Measurements from ENCODE around the gene GRID2IP.
"Not testable (repeated sequence)": the region's sequence is repeated elsewhere in the genome, so short reads cannot be mapped to it uniquely, and the experiment has no call there.

Gene GRID2IP

DNA sequence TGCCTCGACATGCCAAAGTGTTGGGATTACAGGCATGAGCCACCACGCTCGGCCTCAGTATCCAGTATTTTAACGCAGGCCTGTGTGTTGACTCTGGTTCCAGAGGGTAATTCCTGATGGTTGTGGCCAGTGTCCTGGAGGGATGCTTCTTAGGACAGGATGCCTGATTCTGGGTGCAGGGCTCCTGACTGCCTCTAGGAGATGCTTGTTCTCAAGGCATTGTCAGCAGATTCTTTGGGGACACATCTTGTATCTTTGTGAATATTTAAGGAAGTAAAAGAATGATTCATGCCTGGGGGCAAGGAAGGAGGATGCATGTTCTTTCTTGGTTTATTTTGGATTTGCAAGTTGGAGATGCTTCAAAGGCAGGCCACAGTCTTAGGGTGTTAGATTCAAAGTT is 28.2 kb upstream of the GRID2IP start:
- DNase-seq (ENCODE audit: low spot score) = no peak
- TF ChIP-seq, protein P1, sequence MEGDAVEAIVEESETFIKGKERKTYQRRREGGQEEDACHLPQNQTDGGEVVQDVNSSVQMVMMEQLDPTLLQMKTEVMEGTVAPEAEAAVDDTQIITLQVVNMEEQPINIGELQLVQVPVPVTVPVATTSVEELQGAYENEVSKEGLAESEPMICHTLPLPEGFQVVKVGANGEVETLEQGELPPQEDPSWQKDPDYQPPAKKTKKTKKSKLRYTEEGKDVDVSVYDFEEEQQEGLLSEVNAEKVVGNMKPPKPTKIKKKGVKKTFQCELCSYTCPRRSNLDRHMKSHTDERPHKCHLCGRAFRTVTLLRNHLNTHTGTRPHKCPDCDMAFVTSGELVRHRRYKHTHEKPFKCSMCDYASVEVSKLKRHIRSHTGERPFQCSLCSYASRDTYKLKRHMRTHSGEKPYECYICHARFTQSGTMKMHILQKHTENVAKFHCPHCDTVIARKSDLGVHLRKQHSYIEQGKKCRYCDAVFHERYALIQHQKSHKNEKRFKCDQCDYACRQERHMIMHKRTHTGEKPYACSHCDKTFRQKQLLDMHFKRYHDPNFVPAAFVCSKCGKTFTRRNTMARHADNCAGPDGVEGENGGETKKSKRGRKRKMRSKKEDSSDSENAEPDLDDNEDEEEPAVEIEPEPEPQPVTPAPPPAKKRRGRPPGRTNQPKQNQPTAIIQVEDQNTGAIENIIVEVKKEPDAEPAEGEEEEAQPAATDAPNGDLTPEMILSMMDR (IDR thresholded peaks at IDR 0.05) = no peak
- H3K4me3 ChIP-seq = no peak overlapping the region
- no peak overlapping the region for H3K27ac ChIP-seq

DNA sequence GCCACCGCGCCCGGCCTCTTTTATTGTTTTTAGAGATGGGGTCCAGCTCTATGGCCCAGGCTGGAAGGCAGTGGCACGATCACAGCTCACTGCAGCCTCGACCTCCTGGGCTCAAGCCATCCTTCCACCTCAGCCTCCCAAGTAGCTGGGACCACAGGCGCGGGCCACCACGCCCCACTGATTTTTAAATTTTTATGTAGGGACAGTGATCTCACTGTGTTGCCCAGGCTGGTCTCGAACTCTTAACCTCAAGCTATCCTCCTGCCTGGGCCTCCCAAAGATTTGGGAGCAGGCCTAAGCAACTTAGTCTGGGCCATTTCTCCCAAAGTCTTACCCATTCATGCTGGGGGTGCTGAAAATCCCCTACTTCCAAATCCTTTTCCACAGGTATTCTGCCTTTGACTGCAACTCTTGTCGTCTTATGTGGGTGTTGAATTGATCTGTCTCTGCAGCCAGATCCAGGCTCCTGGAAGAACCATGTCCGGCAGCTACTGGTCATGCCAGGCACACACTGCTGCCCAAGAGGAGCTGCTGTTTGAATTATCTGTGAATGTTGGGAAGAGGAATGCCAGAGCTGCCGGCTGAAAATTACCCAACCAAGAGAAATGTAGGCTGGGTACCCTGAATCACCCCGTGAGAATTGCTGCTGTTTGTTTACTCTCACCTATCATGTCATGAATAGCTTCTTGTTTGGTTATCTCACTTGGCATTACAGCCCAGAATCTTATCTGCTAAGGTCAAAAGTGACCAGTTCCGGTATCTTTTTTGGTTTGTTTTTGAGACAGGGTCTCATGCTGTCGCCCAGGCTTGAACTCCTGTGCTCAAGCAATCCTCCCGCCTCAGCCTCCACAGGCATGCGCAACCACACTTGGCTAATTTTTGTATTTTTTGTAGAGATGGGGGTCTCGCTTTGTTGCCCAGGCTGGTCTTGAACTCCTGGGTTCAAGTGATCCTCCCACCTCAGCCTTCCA is 27.1 kb upstream of the GRID2IP start:
- Histone ChIP-seq H3K27ac (peak overlapping the region; percentile 85 to 95), H3K4me3 (peak overlapping the region; percentile 80)
- DNase-seq (ENCODE audit: low spot score) = no peak
- TF ChIP-seq, protein P1 (IDR thresholded peaks at IDR 0.05) = no peak

DNA sequence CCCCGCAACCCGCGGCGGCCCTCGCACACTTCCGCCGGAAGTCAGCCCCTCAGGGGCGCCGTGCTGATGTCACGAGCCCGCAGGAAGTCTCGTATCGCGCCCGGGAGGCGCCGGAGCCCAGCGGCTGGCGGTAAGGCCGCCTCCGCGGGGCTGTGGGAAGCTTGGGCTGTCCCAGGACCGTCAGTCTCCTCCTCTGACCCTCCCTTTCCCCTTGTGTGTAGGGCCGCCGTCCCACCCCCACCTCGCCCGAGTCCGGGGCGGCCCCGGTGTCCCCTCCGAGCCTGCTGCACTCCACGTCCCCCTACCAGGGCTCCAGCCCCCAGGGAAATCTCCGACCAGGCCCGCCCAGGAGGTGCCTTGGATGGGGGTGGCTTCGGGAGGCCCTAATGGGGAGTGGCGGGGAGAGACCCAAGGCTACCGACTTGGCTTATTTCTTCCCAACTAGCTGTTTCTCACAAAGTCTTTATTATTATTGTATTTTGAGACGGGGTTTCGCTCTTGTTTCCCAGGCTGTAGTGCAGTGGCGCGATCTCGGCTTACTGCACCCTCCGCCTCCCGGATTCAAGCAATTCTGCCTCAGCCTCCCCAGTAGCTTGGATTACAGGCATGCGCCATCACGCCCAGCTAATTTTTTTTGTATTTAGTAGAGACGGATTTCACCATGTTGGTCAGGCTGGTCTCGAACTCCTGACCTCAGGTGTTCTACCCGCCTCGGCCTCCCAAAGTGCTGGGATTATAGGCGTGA is 26.3 kb upstream of the GRID2IP start, which contains the start of gene ZDHHC4:
Gene ZDHHC4 (plus strand): TSS at position 86 of the 745 bp plus-strand sequence. CDS start 3,108 bp downstream, outside the sequence.
- H3K27ac ChIP-seq = peak within 1 kb of the TSS; percentile 85 to 95
- TF ChIP-seq, protein P1 (IDR thresholded peaks at IDR 0.05) = no peak
- H3K4me3 ChIP-seq = peak within 1 kb of the TSS; percentile 80
- DNase-seq (ENCODE audit: low spot score) = peak; percentile 91

DNA sequence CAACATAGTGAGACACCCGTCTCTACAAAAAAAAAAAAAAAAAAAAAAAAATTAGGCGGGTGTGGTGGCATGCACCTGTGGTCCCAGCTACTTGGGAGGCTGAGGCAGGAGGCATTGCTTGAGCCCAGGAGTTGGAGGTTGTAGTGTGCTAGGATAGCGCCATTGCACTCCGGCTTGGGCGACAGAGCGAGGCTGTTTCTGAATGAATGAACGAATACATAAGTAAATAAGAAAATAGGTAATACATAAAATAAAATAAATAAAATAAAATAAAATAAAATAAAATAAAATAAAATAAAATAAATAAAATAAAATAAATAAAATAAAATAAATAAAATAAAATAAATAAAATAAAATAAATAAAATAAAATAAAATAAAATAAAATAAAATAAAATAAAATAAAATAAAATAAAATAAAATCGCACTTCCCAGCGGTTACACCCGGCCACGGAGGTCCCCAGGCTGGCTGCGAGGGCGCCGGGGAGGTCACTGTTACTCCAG is 25.7 kb upstream of the GRID2IP start:
- peak overlapping the region; percentile 80 for H3K4me3 ChIP-seq
- not testable (repeated sequence) for DNase-seq (ENCODE audit: low spot score)
- H3K27ac ChIP-seq = peak overlapping the region; percentile 85 to 95

DNA sequence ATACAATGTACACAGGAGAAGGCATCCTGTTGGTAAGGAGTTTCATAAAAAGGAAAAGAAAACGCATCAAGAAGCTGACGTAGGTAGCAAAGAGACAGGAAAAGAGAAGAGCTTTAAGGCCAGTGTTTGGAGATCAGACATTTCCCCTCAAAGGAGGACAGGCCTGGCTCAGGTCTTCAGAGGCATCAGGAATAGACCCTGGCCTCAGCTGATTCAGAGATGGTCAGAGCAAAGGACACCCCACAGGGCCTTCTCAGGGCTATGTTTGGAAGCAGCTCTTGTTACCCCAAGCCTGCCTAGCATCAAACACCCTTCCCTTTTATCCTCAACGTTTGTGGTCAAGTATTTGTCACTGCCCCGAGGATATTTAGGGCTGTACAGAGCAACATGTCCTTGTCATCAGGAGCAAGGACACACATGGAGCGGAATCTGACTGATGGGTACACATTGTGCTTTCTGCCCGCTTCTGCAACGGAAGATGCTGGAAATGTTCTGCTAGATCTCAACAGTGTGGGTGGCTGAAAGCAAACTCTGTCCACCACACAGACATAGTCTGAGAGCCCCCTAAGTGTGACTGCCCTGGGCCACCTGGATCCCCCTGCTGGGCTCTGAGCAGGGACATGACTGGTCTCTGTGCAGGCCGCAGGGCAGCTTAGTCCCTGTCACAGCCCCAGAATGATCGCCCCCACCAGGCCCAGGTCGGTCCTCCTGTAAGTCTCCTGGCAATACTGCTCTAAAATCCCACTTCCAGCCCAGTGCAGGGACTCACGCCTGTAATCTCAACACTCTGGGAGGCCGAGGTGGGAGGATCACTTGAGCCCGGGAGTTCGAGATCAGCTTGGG is 25.0 kb upstream of the GRID2IP start:
- TF ChIP-seq, protein P1 (IDR thresholded peaks at IDR 0.05) = no peak

DNA sequence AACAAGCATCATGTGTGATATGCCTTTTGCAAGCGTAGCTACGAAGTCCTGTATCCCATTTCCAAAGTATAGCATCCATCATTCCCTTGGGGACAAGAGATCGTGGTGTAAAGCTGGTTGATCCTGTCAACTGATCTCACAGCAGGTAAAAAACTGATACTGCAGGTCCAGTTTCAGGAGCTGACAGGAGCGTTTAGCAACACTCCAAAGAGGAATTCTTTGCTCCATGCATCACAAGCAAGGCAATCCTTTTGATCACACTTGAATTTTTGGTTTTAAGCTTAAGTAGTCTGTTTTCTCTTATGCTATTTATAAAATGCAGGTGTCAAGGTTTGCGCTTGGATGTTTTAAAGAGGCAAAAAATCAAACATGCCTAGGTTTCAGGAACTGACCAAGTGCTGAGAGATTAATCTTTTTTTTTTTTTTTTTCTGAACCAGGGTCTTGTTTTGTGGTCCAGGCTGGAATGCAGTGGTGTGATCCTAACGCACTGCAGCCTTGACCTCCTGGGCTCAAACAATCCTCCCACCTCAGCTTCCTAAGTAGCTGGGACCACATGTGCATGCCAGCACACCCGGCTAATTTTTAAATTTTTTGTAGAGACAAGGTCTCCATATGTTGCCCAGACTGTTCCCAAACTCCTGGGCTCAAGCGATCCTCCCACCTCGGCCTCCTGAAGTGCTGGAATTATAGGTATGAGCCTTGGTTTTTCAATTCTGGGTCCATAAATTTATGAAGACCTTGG is 24.2 kb upstream of the GRID2IP start:
- Histone ChIP-seq H3K27ac (no peak overlapping the region), H3K4me3 (no peak overlapping the region)
- TF ChIP-seq, protein P1 (IDR thresholded peaks at IDR 0.05) = no peak
- no peak for DNase-seq (ENCODE audit: low spot score)

More for the DNA sequence above, 25.0 kb upstream of the GRID2IP start:
- Histone ChIP-seq H3K4me3 (peak overlapping the region; percentile 80), H3K27ac (no peak overlapping the region)
- DNase-seq (ENCODE audit: low spot score) = no peak

Measured in coronary artery (tissue), 2 donors.